K562 (cell line): ENCODE results near the gene SPECC1L. TPM values are rescaled to one million over a fixed set of nuclear protein-coding genes. Genes with fewer than 3 reads are reported as not detected.

Experiments used
- ATAC-seq: fragments of 200-7000 bp; cut with Tn5 transposase; 3 replicates; pipeline ENCODE4 v1.9.1; 2020; ENCODE audit warnings: moderate library complexity
- BruUV-seq: library from RNA; stranded (reverse); fragments of 400-500 nt; replicated peaks from 2 replicates; lab custom pipeline; 2021; lab: Mats Ljungman, UMichigan
- CTCF ChIA-PET: fragments of 300-600 bp; formaldehyde crosslinking; extraction: SDS; loops from one replicate; lab custom pipeline; 2021; ENCODE audit warnings: low intra/inter-chr PET ratio; lab: Yijun Ruan, JAX
- POLR2A ChIA-PET: fragments of 300-600, 350-650 bp; sonication (Branson Sonifier 250); formaldehyde crosslinking; extraction: SDS; loops from one replicate; lab custom pipeline; 2021; ENCODE audit warnings: antibody characterized with exemption, inconsistent platforms; lab: Yijun Ruan, JAX
- DNase-seq, 4 experiments: peaks; one replicate each; pipeline versions ENCODE4 v3.0.0 to v3.0.0-alpha.2; 2011 to 2018; ENCODE audit warnings: low spot score in 3 of 4, mixed read lengths in 3 of 4; ENCODE audit errors: extremely low read depth in 1 of 4
- FAIRE-seq: peaks from 2 replicates; lab custom pipeline; 2011; peaks lifted over from hg19 to GRCh38; lab: Jason Lieb, UNC
- H2AFZ ChIP-seq: 2 replicates; pipeline ENCODE4 v1.6.0; 2011; ENCODE audit warnings: low read depth, low read length, control low read depth, inconsistent platforms
- H3K27ac ChIP-seq: fragments of 200-600 bp; 3 replicates; pipeline ENCODE4 v1.8.0; 2011; ENCODE audit warnings: low read depth, mild to moderate bottlenecking, control low read depth, inconsistent platforms, low read length, moderate library complexity, mixed read lengths; ENCODE audit errors: extremely low read depth
- H3K27me3 ChIP-seq, 2 experiments: fragments of 300-600 bp in 1 of 2; 2 replicates in 1 of 2; 3 replicates in 1 of 2; pipeline versions ENCODE4 v1.6.0 to v1.8.0; 2011; ENCODE audit warnings: inconsistent platforms in 2 of 2, low read length in 2 of 2, mild to moderate bottlenecking in 1 of 2, mixed read lengths in 1 of 2, moderate library complexity in 1 of 2; ENCODE audit not compliant: control insufficient read depth in 2 of 2, insufficient read depth in 2 of 2
- H3K36me3 ChIP-seq: fragments of 300-600 bp; 3 replicates; pipeline ENCODE4 v1.8.0; 2011; ENCODE audit warnings: mild to moderate bottlenecking, low read length, inconsistent platforms; ENCODE audit not compliant: control insufficient read depth, insufficient read depth
- H3K4me1 ChIP-seq, 2 experiments: fragments of 200-600 bp in 1 of 2; replicated peaks in 1 of 2; 2 replicates in 1 of 2; 3 replicates in 1 of 2; pipeline versions ENCODE4 v1.5.1 to v1.8.0; 2011; ENCODE audit warnings: inconsistent platforms in 2 of 2, low read length in 2 of 2, mild to moderate bottlenecking in 1 of 2, mixed read lengths in 1 of 2, moderate library complexity in 1 of 2; ENCODE audit not compliant: control insufficient read depth in 2 of 2, insufficient read depth in 2 of 2
- H3K4me2 ChIP-seq: 2 replicates; pipeline ENCODE4 v1.6.1; 2011; ENCODE audit warnings: low read length, control low read depth, inconsistent platforms, mixed read lengths; ENCODE audit not compliant: insufficient read depth
- H3K4me3 ChIP-seq: fragments of 200-600 bp; sonication (generic), shearing (Covaris generic); 2 replicates; pipeline ENCODE4 v1.5.1; 2016; ENCODE audit warnings: control low read depth, inconsistent platforms
- H3K79me2 ChIP-seq: fragments of 200-600 bp; 3 replicates; pipeline ENCODE4 v1.8.0; 2011; ENCODE audit warnings: low read length, inconsistent platforms; ENCODE audit not compliant: control insufficient read depth, insufficient read depth
- H3K9ac ChIP-seq, 2 experiments: 2 replicates each; pipeline versions ENCODE4 v1.6.0 to v1.6.1; 2011; ENCODE audit warnings: low read depth in 2 of 2, low read length in 2 of 2, control low read depth in 1 of 2, inconsistent platforms in 1 of 2, mild to moderate bottlenecking in 1 of 2, mixed read lengths in 1 of 2; ENCODE audit not compliant: insufficient read depth in 1 of 2
- H3K9me1 ChIP-seq: one replicate; pipeline ENCODE4 v1.6.0; 2011; ENCODE audit warnings: inconsistent platforms, mild to moderate bottlenecking, low read length, moderate library complexity; ENCODE audit not compliant: control insufficient read depth, insufficient read depth
- H3K9me3 ChIP-seq: replicated peaks from 2 replicates; pipeline ENCODE4 v1.5.1; 2011; ENCODE audit warnings: low read depth, low read length, inconsistent platforms; ENCODE audit not compliant: control insufficient read depth, insufficient read depth
- H4K20me1 ChIP-seq: replicated peaks from 2 replicates; pipeline ENCODE4 v1.6.1; 2011; ENCODE audit warnings: low read length, inconsistent platforms, mixed read lengths; ENCODE audit not compliant: control insufficient read depth, insufficient read depth
- CREM ChIP-seq: IDR thresholded peaks from 2 replicates; pipeline ENCODE4 v1.6.1; 2014; ENCODE audit warnings: antibody characterized with exemption, low read depth
- CXXC5 ChIP-seq: fragments of 250-450 bp; sonication (Bioruptor Pico); IDR thresholded peaks from 2 replicates; pipeline ENCODE4 v1.8.0; 2022; ENCODE audit warnings: inconsistent platforms, mild to moderate bottlenecking, moderate library complexity
- FIP1L1 ChIP-seq: fragments of 200-400 bp; formaldehyde crosslinking; IDR thresholded peaks from 2 replicates; pipeline ENCODE4 v1.6.1; 2018; ENCODE audit warnings: mild to moderate bottlenecking, low read depth, low read length; ENCODE audit not compliant: poor library complexity, severe bottlenecking
- FOSL1 ChIP-seq: fragments of 200-800 bp; sonication (Bioruptor generic); conservative IDR thresholded peaks from 2 replicates; pipeline ENCODE4 v1.6.1; 2016; ENCODE audit warnings: missing genetic modification characterization, missing compliant biosample characterization
- GABPB1 ChIP-seq: sonication (generic); formaldehyde crosslinking; IDR thresholded peaks from 2 replicates; pipeline ENCODE4 v1.8.0; 2022; ENCODE audit warnings: mild to moderate bottlenecking, missing genetic modification reagents
- NRF1 ChIP-seq, 2 experiments: fragments of 450-650 bp; IDR thresholded peaks in 1 of 2; conservative IDR thresholded peaks in 1 of 2; 2 replicates each; pipeline ENCODE4 v1.6.1; 2014; ENCODE audit warnings: mild to moderate bottlenecking in 2 of 2
- PCBP1 ChIP-seq: fragments of 200-400 bp; formaldehyde crosslinking; IDR thresholded peaks from 2 replicates; pipeline ENCODE4 v1.6.1; 2018; ENCODE audit warnings: mild to moderate bottlenecking, low read depth, low read length; ENCODE audit not compliant: poor library complexity, severe bottlenecking
- RFX5 ChIP-seq: IDR thresholded peaks from 2 replicates; pipeline ENCODE4 v1.6.1; 2011; ENCODE audit warnings: low read depth, mild to moderate bottlenecking, improper control_type of control experiment, low read length
- ZFX ChIP-seq: sonication (generic); formaldehyde crosslinking; IDR thresholded peaks from 2 replicates; pipeline ENCODE4 v1.8.0; 2022; ENCODE audit warnings: mild to moderate bottlenecking, missing genetic modification reagents, moderate library complexity
- ZNF384 ChIP-seq: IDR thresholded peaks from 2 replicates; pipeline ENCODE4 v1.6.1; 2012; ENCODE audit warnings: low read depth, low read length, improper control_type of control experiment
- WGBS: fragments of 100-300 bp; shearing (Covaris generic); methylation state at CpG from one replicate; pipeline ENCODE4 v1.1.6; 2016; ENCODE audit warnings: low coverage, mixed read lengths; ENCODE audit not compliant: insufficient coverage; ENCODE audit errors: missing lambda C conversion rate; 5-methylcytosine and 5-hydroxymethylcytosine counted together
- in situ Hi-C: fragments of 300-500 bp; cut with MboI; formaldehyde crosslinking; loops from 4 replicates; pipeline ENCODE4 v1.15.0; 2018; ENCODE audit warnings: inconsistent platforms, mixed read lengths
- intact Hi-C: fragments of 100-400 bp; cut with micrococcal nuclease; formaldehyde crosslinking; loops from 2 replicates; pipeline ENCODE4 v1.14.2; 2022
- polyA plus RNA-seq, 8 experiments: library from polyadenylated mRNA; depleted of rRNA in 4 of 8; stranded (reverse) in 5 of 8; unstranded in 3 of 8; fragments of >200 nt; fragmentation: Nextera tagmentation in 2 of 8; fragmentation: Illumina TruSeq in 1 of 8; extraction: Ambion mirVana in 2 of 8; extraction: Trizol in 1 of 8; gene quantifications; 2 replicates each; pipeline versions ENCODE4 v1.2.1 to v1.2.3, GENCODE V29; 2011 to 2014; ENCODE audit warnings: inconsistent platforms in 1 of 8, missing spikeins in 1 of 8
- total RNA-seq, 7 experiments: library from RNA; depleted of rRNA in 6 of 7; stranded (reverse); fragments of >200 nt in 6 of 7; fragmentation: Illumina TruSeq in 2 of 7; extraction: Trizol in 2 of 7; gene quantifications; 2 replicates each; pipeline versions ENCODE4 v1.2.1 to v1.2.3, GENCODE V29; 2011 to 2021; ENCODE audit warnings: low replicate concordance in 1 of 7
- TF ChIP-seq, protein P1 (sequence below): sonication (generic); formaldehyde crosslinking; IDR thresholded peaks from 2 replicates; pipeline ENCODE4 v1.8.1; 2023; ENCODE audit warnings: mild to moderate bottlenecking, missing genetic modification reagents
- TF ChIP-seq, protein P2 (sequence below), 2 experiments: IDR thresholded peaks; 2 replicates each; pipeline ENCODE4 v1.6.1; 2011; ENCODE audit warnings: borderline replicate concordance in 1 of 2, control low read depth in 1 of 2, low read depth in 1 of 2, low read length in 1 of 2, mild to moderate bottlenecking in 1 of 2, mixed read lengths in 1 of 2, moderate library complexity in 1 of 2; ENCODE audit not compliant: insufficient read depth in 1 of 2, insufficient read length in 1 of 2, poor library complexity in 1 of 2, severe bottlenecking in 1 of 2; ENCODE audit errors: extremely low read depth in 1 of 2

The SPECC1L gene
- total and polyA plus RNA-seq, 9 of the 15 experiments (the other 6 are each of a cell fraction or from before 2014, with no cell fraction given) = 1.4 to 27.9 (median 14.5) TPM

DNA sequence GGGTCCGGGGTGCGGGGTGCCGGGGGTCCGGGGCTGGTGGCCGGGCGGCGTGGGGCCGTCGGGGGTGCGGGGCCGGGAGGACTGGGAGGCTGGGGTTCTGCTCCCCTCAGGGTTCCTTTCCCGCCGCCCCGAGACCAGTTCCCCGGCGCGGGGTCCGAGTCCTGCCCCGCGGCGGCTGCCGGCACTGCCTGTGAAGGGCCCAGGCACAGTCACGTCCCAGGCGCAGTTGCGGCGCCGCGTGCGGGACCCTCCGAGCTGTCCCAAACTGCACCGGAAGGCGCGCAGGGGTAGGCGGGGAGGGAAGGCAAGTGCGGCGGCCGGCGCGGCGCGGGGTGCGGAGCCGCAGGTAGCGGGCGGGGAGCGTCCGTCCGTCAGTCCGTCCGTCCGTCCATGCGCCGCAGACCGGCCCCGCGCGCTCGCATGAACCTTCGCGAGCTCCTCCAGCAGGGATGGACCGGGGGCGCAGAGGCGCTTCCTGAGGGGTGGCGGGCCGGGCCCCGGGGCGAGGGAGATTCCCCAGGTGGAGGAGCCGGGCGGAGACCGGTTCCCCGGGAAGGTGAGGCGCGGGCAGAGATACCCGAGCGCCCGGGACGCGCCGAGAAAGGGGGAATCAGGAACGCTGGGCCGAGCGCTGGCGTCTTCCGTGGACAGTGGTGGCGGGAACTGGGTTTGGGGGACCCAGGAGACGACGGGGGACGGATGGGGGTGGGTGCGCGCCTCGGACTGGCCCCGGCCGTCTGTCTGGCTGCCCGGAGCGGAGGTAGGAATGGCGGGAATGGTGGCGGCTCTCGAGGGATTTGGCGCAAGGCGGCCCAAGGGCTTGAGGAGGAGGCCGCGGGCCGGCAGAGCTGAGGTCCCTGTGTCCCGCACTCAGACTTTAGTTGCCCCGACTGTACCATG lies 153.6 kb downstream of the SPECC1L start:
- H3K9me3 ChIP-seq = no peaks in the 10 kb centered on the region
- intact Hi-C loops (loop anchor here (5.0 kb wide), 2 partner anchors 63 to 78 kb away; no protein-coding TSS in a partner anchor), in situ Hi-C loops (no loop called here)
- H3K27ac ChIP-seq = no peak overlapping the region
- peak overlapping the region in 1 of 2 experiments; percentile 83; a peak in 2 of 4 replicates for H3K9ac ChIP-seq
- H4K20me1 ChIP-seq = peaks cover 14% of the 10 kb centered on the region
- no peaks in the 10 kb centered on the region for H3K79me2 ChIP-seq
- FAIRE-seq (no peak), DNase-seq (peak in 3 of 4 experiments; percentile 20 to 56 (median 48)), ATAC-seq (peak; percentile 41)
- WGBS = 14% methylated on average over 7 of the region's 105 CpGs
- CTCF ChIA-PET = interaction anchor here (1.5 to 3.0 kb wide), 3 partner anchors 78 to 101 kb away, joined by 5 to 16 read pairs (median 6); no protein-coding TSS in a partner anchor
- H3K9me1 ChIP-seq = no peaks in the 10 kb centered on the region
- peak overlapping the region; percentile 42 for H3K4me3 ChIP-seq
- H2AFZ ChIP-seq = peak overlapping the region; percentile 63
- TF ChIP-seq CXXC5 (CRISPR knock-in tag) (peak; percentile 28), ZFX (CRISPR knock-in tag) (0 out of 2 replicates have a peak, but pooled peaks have one; percentile 26), PCBP1 (peak; percentile 6), FIP1L1 (peak; percentile 12), GABPB1 (CRISPR knock-in tag) (0 out of 2 replicates have a peak, but pooled peaks have one; percentile 32), FOSL1 (tag) (no peak), RFX5 (no peak), ZNF384 (no peak), CREM (no peak), NRF1 (conservative IDR thresholded peaks at IDR 0.05 in 1 of 2, IDR thresholded peaks at IDR 0.05 in 1 of 2) (peak in 1 of 2 experiments; percentile 16; a peak in 2 of 4 replicates)
- TF ChIP-seq, protein P1, sequence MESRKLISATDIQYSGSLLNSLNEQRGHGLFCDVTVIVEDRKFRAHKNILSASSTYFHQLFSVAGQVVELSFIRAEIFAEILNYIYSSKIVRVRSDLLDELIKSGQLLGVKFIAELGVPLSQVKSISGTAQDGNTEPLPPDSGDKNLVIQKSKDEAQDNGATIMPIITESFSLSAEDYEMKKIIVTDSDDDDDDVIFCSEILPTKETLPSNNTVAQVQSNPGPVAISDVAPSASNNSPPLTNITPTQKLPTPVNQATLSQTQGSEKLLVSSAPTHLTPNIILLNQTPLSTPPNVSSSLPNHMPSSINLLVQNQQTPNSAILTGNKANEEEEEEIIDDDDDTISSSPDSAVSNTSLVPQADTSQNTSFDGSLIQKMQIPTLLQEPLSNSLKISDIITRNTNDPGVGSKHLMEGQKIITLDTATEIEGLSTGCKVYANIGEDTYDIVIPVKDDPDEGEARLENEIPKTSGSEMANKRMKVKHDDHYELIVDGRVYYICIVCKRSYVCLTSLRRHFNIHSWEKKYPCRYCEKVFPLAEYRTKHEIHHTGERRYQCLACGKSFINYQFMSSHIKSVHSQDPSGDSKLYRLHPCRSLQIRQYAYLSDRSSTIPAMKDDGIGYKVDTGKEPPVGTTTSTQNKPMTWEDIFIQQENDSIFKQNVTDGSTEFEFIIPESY (CRISPR knock-in tag) = peak; percentile 73
- TF ChIP-seq, protein P2, sequence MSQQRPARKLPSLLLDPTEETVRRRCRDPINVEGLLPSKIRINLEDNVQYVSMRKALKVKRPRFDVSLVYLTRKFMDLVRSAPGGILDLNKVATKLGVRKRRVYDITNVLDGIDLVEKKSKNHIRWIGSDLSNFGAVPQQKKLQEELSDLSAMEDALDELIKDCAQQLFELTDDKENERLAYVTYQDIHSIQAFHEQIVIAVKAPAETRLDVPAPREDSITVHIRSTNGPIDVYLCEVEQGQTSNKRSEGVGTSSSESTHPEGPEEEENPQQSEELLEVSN (IDR thresholded peaks at IDR 0.05; ENCODE audit: borderline replicate concordance in 1 of 2, extremely low read depth in 1 of 2, insufficient read depth in 1 of 2, insufficient read length in 1 of 2, low read depth in 1 of 2, low read length in 1 of 2, poor library complexity in 1 of 2, severe bottlenecking in 1 of 2) = peak in 1 of 2 experiments; percentile 11
- H3K4me1 ChIP-seq = peaks cover 0 to 40% of the 10 kb centered on the region in 2 experiments; a peak in 2 of 5 replicates
- H3K4me2 ChIP-seq = peak overlapping the region; percentile 37
- POLR2A ChIA-PET = interaction anchor here (0.7 kb wide), 1 partner anchor 120 kb away, joined by 5 read pairs; no protein-coding TSS in a partner anchor
- H3K27me3 ChIP-seq = peaks cover 2 to 32% of the 10 kb centered on the region in 2 experiments; a peak in 4 of 5 replicates
- BruUV-seq = no TSS peak
- no peaks in the 10 kb centered on the region for H3K36me3 ChIP-seq
